Measurements from ENCODE around the gene DSE.

The DSE gene

GRCh38 chr6:116476002-116476678 lies 105.4 kb downstream of the DSE start:
- ATAC-seq (peak; percentile 97), DNase-seq (ENCODE audit: low spot score in 2 of 2) (no peak)
- H3K9me3 Mint-ChIP-seq = no peaks in the 10 kb centered on the region
- H3K27ac Mint-ChIP-seq = peak overlapping the region; percentile 52
- no peaks in the 10 kb centered on the region for H3K36me3 Mint-ChIP-seq
- peaks cover 19% of the 10 kb centered on the region for H3K4me1 Mint-ChIP-seq
- H3K4me3 Mint-ChIP-seq = peak overlapping the region; percentile 58

- H3K36me3 Mint-ChIP-seq = no peaks in the 10 kb centered on the region
- H3K9me3 Mint-ChIP-seq = no peaks in the 10 kb centered on the region
- DNase-seq (ENCODE audit: low spot score in 2 of 2) (no peak), ATAC-seq (no peak)
- H3K27ac Mint-ChIP-seq = no peak overlapping the region
- H3K4me1 Mint-ChIP-seq = no peaks in the 10 kb centered on the region
- no peak overlapping the region for H3K4me3 Mint-ChIP-seq
Measured at GRCh38 chr6:116482780-116483179, 112.0 kb downstream of the DSE start.

- DNase-seq (ENCODE audit: low spot score in 2 of 2) (no peak), ATAC-seq (no peak)
- Mint-ChIP-seq H3K27ac (no peak overlapping the region), H3K4me1 (no peaks in the 10 kb centered on the region), H3K36me3 (no peaks in the 10 kb centered on the region), H3K4me3 (no peak overlapping the region), H3K9me3 (no peaks in the 10 kb centered on the region)
Measured at GRCh38 chr6:116483616-116484015, 112.9 kb downstream of the DSE start.

- no peak for ATAC-seq
- no peaks in the 10 kb centered on the region for H3K36me3 Mint-ChIP-seq
- no peaks in the 10 kb centered on the region for H3K9me3 Mint-ChIP-seq
- DNase-seq (ENCODE audit: low spot score in 2 of 2) = no peak
- H3K4me3 Mint-ChIP-seq = no peak overlapping the region
- no peak overlapping the region for H3K27ac Mint-ChIP-seq
- H3K4me1 Mint-ChIP-seq = no peaks in the 10 kb centered on the region
Measured at GRCh38 chr6:116485559-116486184, 114.9 kb downstream of the DSE start.

GRCh38 chr6:116491610-116492330 lies 121.0 kb downstream of the DSE start:
- no peak for ATAC-seq
- H3K27ac Mint-ChIP-seq = no peak overlapping the region

GRCh38 chr6:116492331-116493067 lies 121.8 kb downstream of the DSE start:
- Mint-ChIP-seq H3K36me3 (no peaks in the 10 kb centered on the region), H3K4me3 (no peak overlapping the region), H3K27ac (no peak overlapping the region), H3K9me3 (no peaks in the 10 kb centered on the region), H3K4me1 (no peaks in the 10 kb centered on the region)
- DNase-seq (ENCODE audit: low spot score in 2 of 2) (no peak), ATAC-seq (no peak)

More at GRCh38 chr6:116491610-116492330, 121.0 kb downstream of the DSE start:
- no peak overlapping the region for H3K4me3 Mint-ChIP-seq
- no peaks in the 10 kb centered on the region for H3K4me1 Mint-ChIP-seq
- DNase-seq (ENCODE audit: low spot score in 2 of 2) = no peak
- no peaks in the 10 kb centered on the region for H3K36me3 Mint-ChIP-seq
- no peaks in the 10 kb centered on the region for H3K9me3 Mint-ChIP-seq
